NCI-H1417 (cell line): ENCODE results near the gene ITGA8.
A peak's percentile ranks its signal among the peaks of the same experiment; 100 is the strongest.
"Not testable (repeated sequence)": the region's sequence is repeated elsewhere in the genome, so short reads cannot be mapped to it uniquely, and the experiment has no call there.

Source experiments
- DNase-seq, 3 experiments: peaks; one replicate each; lab custom pipeline; 2025; lab: John Stamatoyannopoulos, UW

The ITGA8 gene

GRCh38 chr10:15494850-15495506 is 224.7 kb downstream of the ITGA8 start:
- peak in 1 of 3 experiments; percentile 68 for DNase-seq

GRCh38 chr10:15491856-15492642 is 227.7 kb downstream of the ITGA8 start:
- no peak for DNase-seq

GRCh38 chr10:15489431-15489830 is 230.3 kb downstream of the ITGA8 start:
- DNase-seq, result no peak

GRCh38 chr10:15487376-15487775 is 232.3 kb downstream of the ITGA8 start:
- DNase-seq, result no peak

- DNase-seq, result no peak
These were observed 233.3 kb downstream of the ITGA8 start for GRCh38 chr10:15486404-15486803.

GRCh38 chr10:15485684-15486316 is 233.9 kb downstream of the ITGA8 start:
- DNase-seq, result no peak

- DNase-seq, result no peak
These were observed 234.7 kb downstream of the ITGA8 start for GRCh38 chr10:15485027-15485426.

GRCh38 chr10:15484128-15484527 is 235.6 kb downstream of the ITGA8 start:
- DNase-seq, result no peak

GRCh38 chr10:15483215-15484075 is 236.3 kb downstream of the ITGA8 start:
- no peak for DNase-seq

GRCh38 chr10:15482156-15482555 is 237.6 kb downstream of the ITGA8 start:
- no peak for DNase-seq

GRCh38 chr10:15478950-15479349 is 240.8 kb downstream of the ITGA8 start:
- DNase-seq, result no peak

- no peak for DNase-seq
These were observed 241.3 kb downstream of the ITGA8 start for GRCh38 chr10:15478429-15478828.

GRCh38 chr10:15476337-15476736 is 243.4 kb downstream of the ITGA8 start:
- DNase-seq, result no peak

- not testable (repeated sequence) for DNase-seq
These were observed 244.3 kb downstream of the ITGA8 start for GRCh38 chr10:15475439-15475838.

- no peak for DNase-seq
These were observed 245.1 kb downstream of the ITGA8 start for GRCh38 chr10:15474671-15475070.

GRCh38 chr10:15473396-15473767 is 246.3 kb downstream of the ITGA8 start:
- no peak for DNase-seq

- DNase-seq, result no peak
These were observed 247.0 kb downstream of the ITGA8 start for GRCh38 chr10:15472431-15473395.

- no peak for DNase-seq
These were observed 247.7 kb downstream of the ITGA8 start for GRCh38 chr10:15472008-15472407.

- no peak for DNase-seq
These were observed 250.6 kb downstream of the ITGA8 start for GRCh38 chr10:15469111-15469510.

- DNase-seq, result no peak
These were observed 255.3 kb downstream of the ITGA8 start for GRCh38 chr10:15464381-15464780.
